GM10847 (cell line): Measurements from ENCODE around the gene GPS1.

Source experiments
- POLR2A ChIP-seq: IDR thresholded peaks from 2 replicates; pipeline ENCODE4 v1.6.1; 2011; ENCODE audit not compliant: insufficient read length; ENCODE audit errors: extremely low read depth

Gene GPS1

DNA sequence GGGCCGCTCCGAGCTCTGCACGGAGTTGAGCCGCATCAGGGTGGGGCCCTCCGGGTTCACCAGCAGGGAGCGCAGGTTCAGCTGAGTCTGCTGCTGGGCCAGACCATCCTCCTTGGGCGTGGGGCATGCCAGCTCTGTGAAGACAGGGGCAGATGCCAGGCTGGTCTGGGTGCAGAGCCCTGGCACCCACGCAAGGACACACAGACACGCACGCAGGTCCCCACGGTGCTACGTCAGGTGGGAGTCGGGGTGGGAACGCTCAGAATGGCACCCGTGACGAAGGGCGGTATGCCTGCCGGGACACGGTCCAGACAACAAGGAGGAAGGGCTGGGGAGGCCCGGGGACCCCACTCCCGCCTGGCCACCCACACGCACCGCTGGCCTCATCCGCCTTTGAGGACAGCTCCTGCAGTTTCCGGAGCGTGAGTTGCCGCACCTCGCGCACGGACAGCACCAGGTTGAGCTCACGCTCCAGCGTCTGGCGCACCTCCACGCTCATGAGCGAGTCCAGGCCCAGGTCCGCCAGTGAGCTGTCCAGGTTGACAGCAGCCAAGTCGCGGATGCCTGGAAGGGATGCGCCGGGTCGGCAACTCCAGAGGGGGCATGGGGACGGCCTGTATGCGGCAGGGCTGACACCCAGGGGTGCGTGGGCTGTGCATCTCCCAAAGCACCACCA is 29.2 kb downstream of the GPS1 start:
- peak; percentile 10 for TF ChIP-seq POLR2A

GRCh38 chr17:82081546-82081945 is 29.8 kb downstream of the GPS1 start:
- TF ChIP-seq POLR2A, result no peak

DNA sequence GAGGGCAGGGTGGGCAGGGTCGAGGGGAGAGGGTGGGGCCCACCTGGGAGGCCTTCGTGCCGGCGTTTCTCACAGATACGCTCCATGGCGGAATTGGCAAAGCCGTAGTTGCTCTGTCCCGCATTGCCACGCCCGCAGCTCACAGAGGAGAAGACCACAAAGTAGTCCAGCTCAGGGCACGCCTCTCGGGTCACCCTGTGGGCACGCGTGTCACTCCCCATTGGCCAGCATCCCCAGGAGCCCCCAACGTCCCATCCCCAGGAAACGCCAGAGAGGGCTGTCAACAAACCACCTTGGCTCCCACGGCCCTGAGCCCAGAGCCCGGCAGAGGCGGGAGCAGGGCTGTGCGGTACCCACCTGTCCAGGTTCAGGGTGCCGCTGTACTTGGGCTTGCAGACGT is 30.3 kb downstream of the GPS1 start:
- TF ChIP-seq POLR2A, result no peak

GRCh38 chr17:82082456-82082855 is 30.8 kb downstream of the GPS1 start:
- TF ChIP-seq POLR2A, result no peak

- TF ChIP-seq POLR2A, result no peak
Observed at GRCh38 chr17:82083009-82083408, 31.3 kb downstream of the GPS1 start.

DNA sequence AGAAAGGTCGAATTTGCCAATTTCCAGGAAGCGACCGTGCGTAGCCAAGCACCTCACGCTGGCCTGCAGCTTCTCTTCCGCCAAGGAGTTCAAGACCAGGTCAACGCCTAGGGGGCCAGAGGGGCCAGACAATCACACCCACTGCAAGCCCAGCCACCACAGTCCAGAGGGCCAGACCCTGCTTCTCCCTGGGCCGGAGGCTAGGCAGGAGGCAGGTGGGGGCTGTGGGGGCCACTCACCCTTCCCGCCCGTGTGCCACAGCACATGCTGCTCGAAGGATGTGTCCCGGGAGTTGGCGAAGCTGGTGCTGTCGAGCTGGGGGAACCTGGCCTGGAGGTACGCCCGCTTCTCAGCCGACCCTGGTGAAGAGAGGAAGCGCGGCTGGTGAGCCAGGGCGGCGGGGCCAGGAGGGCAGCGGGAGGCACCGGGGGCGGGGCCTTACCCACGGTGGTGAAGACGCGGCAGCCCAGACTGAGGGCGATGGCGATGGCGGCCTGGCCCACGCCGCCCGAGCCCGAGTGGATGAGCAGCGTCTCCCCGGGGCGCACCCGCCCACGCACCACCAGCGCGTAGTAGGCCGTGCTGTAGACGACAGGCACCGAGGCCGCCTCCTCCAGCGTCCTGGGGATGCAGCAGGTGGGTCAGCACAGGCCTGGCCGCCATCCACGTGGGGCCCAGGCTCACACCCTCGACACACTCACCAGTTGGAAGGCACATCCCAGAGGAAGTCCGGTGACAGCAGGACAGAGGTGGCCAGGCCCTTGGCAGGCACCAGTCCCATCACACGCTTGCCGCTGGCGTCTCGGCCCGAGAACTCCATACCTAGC is 32.0 kb downstream of the GPS1 start:
- TF ChIP-seq POLR2A, result no peak

DNA sequence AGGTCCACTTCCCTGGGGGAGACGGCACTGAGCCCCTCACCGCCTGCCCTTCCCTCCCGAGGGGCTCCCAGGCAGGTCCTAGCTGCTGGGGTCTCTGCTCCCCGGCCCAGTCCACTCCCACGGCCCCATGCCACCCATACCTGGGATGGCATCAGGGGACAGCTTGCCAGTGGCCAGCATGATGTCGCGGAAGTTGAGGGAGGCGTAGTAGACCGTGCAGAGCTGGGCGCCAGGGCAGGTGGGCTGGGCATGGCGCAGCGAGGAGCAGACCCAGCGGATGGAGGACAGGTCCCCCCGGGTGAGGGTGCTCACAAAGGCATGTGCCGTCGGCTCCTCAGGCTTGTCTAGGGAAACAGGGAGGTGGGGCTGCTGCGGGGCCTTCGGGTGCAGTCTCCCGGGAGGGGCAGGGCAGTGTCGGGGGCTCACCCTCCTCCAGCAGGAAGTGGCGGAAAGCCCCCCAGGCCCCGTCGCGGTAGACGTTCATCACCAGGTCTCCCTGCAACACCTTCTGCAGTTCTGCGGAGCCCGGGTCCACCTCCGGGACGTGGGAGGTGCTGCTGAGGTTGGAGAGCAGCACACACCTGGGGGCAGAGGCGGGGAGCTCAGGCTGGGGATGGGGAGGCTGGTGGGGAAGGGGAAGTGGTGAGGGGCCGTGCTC is 32.8 kb downstream of the GPS1 start:
- TF ChIP-seq POLR2A, result no peak

DNA sequence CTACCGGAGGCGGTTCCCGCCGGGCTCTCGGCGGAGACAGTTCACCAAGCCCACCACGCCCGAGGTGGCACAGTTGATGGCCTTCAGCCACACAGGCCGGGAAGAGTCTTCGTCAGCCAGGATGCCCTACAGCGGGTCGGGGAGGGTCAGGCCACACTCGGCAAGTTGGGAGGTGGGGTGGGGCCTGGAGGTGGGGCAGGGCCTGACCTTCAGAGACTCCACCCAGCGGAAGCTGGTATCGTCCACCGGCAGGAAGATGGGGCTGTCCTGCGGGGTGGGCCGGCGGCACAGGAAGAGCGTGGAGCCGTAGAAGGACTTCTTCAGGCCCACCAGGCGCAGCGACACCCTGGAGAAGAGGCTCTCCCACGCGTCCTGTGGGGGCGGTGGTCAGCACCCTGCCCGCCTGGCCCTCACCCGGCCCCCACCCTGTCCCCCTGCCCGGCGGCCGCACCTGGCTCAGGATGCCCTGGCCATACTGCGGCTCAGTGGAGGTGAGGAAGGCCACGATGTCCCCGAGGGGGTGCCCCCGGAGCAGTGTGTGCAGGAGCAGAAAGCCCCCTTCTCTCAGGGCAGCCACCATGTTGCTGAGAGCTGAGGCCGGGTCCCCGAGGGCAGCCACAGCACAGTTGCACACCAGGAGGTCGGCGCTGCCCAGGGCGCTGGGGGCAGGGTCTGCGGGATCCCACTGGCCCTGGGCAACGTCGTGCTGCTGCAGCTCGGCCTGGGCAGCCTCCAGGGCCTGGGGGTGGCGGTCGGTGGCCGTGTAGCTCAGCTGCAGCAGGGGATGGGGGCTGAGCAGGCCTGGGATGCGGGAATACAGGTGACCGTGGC is 33.5 kb downstream of the GPS1 start:
- no peak for TF ChIP-seq POLR2A

DNA sequence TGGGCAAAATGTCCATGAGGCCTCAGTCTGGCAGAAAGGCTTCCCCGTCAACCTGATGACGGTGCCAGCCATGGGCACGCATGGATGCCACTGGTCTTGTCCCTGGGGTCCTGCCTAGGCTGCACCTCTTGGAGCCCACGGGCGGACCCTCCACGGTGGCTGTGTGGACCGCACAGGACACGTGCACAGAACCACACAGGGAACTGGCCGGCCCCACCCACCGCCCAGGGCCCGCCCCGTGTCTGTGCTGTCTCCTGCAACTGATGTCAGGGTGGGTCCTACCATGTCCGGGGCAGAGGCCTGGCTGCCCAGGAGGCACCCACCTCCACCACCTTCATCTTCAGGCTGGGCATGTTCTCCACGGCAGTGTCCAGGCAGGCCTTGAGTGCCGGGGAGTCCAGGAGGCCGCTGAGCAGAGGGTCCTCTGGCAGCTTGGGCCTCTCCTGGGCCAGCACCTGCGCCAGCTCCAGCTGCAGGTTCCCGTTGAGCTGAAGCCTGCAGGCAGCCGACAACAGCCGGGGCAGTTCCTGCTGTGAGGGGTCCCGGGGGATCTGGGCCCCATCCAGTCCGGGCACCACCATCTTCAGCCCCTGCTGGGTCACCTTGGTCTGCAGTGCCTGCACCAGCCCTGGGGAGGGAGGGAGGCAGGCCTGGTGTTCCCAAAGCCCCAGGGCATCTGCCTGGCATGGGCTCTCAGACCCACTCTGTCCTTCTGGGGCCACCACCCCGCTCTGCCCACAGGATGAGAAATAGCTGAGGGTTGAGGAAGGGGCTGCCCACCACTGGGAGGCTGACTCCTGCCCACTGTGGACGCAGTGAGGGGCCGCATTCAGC is 34.5 kb downstream of the GPS1 start:
- no peak for TF ChIP-seq POLR2A

DNA sequence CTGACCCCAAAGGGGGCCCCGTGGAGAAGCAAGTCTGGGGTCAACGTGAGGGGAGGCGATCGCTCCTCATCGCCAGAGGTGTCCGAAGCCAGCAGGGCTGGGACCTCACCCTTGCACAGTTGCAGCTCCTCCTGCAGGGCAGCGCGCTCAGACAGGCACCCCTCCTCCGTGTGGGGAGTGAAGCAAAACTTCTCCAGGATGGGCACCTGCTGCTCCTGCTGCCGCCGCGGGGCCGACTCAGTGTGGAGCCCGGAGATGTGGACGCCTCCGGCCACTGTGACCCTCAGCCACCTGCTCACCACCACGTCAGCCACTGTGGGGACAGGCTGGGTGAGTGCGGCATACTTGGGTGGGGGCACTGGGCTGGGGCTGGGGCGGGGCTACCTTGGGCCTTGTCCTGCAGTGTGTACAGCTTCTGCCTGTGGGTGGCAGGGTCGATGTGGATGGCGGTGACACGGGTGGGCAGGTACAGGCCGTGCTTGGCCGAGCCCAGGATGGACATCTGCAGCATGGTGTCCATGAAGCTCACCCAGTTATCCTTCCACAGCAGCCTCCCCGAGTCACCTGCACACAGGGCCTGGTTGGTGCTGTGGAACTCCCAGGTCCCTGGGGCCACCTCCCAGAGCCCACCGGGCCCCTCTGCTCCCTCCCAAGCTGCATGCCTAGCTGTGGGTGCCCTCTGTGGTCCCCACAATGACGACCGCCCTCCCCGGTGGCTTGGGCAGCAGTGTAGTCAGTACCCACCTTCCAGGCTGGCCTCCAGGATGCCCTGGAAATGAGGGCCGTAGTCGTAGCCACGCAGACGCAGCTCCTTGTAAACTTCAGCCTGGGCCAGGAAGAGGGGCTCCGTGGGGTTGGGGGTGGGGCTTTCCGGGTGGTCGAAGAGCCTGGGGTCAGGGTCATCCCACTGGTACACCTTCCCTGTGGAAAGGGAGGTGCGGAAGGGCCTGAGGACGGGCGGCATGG is 35.5 kb downstream of the GPS1 start:
- TF ChIP-seq POLR2A, result no peak

- no peak for TF ChIP-seq POLR2A
Observed at GRCh38 chr17:82087961-82088837, 36.5 kb downstream of the GPS1 start.
